Stimulated activated CD4-positive, alpha-beta T cell treated with anti-CD3 and anti-CD28 coated beads, Interleukin-2, amount 100 ng/mL, for 4 hours (primary cell): ENCODE results near the gene SLC25A48.
"Not testable (repeated sequence)": the region's sequence is repeated elsewhere in the genome, so short reads cannot be mapped to it uniquely, and the experiment has no call there.

ENCODE experiments used
- DNase-seq: peaks from one replicate; pipeline ENCODE4 v3.0.0-alpha.2; 2020; ENCODE audit warnings: low read depth

Gene SLC25A48

DNA sequence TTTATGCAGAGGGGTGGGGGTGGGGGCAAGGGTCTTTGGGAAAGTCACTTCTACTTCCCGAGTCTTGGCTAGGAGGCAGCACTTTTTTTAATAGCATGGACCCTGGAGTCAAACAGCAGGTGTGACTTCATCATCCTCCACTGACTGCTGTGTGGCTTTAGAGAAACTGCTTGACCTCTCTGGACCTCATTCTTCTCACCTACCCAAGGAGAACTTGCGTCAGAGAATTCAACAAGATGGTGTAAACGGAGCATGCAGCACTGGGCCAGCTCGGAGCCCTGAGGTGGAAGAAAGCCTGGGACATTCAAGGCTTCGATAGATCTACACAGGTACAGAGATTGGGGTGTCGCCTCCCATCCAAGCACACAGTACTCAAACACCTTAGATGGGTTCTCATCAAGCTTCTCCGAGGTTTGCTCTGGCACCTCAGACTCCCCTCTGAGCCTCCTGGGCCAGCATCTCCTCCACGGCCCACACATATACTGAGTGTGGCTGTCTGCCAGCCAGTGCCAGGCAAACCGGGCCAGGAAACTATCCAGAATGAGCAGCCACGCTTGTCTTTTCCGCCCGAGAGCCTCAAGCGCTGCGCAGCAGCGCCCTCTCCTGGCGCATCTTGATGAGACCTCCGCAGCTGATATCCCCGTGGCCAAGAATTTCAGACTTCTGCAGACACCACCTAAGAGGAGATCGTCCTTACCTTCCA lies 4.6 kb upstream of the SLC25A48 start:
- no peak for DNase-seq

DNA sequence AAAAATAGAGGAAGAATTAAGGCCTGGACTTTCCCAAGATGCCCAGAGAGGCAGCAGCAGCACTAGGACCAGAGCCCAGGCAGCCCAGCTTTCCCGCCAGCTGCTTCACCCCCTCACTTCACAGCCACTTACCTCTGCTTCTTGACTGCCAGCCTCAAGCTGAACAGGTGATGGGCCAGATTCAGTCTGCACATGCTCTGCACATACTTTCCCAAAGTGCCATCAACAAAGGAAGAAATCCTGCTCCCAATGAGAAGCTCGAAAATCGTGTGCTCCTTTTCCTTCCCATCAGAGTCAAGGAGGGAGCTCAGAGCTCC lies 4.1 kb upstream of the SLC25A48 start:
- no peak for DNase-seq

DNA sequence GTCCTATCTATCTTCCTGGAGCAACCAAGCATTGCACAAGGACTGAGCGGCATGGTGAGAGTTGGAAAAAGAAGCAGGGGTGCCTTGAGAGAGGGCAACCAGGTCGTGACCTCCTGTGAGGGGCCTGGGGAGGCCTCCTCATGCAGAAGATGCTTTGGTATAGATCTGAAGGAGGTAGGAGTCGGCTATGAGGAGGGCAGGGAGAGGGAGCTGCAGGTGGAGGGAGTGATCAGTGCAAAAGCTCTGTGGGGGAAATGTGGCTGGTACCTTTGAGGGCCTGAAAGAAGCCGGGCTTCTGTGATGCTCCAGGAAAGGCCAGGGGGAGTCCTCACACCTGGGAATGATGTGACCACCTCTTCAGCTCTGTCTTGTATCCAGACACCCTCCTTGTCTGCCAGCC lies 3.6 kb upstream of the SLC25A48 start:
- DNase-seq = no peak

DNA sequence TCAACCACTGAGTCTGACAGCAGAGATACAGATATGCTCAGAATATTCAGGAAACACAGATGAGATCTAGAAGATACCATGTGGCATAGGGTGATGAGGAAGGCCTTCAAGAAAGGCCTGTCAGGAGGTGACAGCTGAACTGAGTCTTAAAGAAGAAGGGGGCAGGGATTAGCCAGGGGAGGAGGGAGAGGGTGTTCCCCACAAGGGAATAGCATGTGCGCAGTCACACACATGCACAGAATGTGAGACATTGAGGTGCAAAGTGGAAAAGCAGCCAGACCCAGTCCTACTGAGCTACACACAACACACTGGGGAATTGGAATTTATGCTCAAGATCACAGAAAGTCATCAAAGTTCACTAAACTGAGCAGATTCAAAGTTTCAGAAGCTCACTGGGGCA lies 3.0 kb upstream of the SLC25A48 start:
- no peak for DNase-seq

- DNase-seq = no peak
These were observed 2.5 kb upstream of the SLC25A48 start for GRCh38 chr5:135831851-135832555.

DNA sequence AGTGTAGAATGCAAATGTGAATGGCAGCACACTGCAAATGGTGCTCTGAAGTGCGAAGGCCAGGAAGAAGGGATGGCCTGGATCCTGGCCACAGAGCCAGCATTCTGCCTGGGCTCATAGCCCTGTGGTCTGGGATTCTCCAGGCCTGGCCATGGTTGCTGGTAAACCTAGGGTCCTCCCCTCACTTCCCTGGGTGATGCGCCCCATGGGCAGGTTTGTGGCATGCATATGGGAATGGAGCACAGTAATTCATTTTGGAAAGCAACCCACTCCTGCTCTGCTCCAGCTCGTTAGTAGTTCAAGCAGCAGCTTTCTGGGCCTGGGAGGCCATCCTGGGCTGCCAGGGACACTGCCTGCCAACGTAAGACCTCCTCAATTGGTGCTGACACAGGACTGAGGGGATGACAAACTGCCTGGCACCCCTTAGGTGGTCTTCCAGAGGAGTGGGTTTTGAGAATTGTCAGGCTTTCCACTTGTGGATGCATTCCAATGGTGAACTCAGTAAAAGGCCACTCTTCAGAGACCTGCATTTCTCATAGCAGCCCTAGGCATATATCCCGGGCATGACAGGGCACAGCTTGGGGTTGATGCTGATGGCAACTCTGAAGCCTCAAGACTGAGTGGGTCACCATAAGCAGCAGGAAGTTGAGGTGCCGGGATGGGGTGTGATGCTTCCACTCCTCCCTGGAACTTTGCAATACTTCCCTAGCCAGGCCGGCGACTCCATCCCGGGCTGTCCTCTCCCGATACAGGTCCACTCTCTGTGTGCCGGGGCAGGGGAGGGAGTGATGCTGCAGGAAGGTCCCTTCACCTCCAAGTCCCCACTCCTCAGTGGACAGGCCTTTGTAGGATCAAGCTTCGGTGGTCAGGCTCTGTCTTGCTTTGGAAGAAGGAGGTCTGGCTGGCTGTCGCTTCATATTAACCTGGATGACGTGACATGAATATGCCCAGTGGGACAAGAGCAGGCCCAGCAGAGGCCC lies 1.2 kb upstream of the SLC25A48 start:
- no peak for DNase-seq

DNA sequence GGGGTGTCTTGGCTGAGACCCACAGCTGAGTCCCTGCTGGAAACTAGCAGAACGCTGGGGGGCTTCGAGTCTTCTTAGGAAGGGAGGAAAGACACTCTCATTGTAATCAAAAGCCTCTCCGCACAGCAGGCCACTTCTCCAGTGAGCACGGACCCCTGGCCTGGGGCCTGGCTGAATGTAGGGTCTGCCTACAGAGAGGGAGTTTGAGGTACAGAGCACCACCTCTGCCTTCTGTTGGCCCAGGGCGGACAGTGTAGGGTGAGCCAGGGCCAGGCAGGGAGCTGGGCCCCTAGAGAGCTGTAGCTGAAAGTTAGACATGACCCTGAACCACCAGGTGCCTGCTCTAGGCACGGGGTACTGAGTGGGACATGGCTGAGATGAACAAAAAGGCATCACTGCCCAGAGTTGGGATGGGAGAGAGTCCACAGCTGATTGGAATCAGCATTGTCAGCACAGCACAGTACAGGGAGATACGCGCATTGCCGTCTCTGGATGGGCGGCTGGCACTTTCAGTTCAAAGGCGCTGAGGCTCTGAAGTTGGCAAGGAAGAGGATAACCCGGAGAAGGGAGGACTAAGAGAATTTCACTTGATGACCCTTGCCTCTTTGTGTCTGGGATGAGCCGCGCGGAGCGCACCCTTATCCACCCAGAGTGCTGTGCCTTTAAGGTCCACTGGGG lies 363 bp upstream of the SLC25A48 start:
- DNase-seq = no peak

DNA sequence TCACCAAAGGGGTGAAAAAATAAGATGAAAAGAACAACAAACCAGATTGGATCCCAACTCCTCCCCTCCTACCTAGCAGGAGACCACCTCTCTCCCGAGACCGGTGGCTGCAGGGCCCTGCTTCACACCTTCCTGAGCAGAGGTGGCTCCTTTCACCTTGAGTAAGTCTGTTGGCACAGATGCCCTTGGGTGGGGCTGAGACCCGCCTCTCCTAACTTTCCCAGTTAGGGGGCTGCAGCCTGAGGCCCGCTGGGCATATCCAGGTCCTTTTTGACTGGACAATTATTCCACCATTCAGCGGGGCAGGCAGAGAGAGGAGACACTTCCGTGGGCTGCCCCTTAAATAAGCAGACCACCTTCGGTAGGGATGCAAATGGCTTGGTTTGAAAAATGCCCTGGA lies 1.3 kb downstream of the SLC25A48 start:
- DNase-seq = no peak

DNA sequence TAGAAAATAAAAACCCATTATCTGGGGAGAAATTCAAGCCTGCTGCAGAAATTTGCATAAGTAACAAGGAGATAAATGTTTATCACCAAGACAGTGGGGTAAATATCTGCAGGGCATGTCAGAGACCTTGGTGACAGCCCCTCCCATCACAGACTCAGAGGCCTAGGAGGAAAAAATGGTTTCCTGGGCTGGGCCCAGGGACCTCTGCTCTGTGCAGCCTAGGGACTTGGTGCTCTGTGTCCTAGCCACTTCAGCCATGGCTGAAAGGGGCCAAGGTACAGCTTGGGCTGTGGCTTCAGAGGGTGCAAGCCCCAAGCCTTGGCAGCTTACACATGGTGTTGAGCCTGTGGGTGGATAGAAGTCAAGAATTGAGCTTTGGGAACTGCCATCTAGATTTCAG lies 3.9 kb downstream of the SLC25A48 start:
- not testable (repeated sequence) for DNase-seq

GRCh38 chr5:135839566-135839965 lies 5.1 kb downstream of the SLC25A48 start:
- no peak for DNase-seq

GRCh38 chr5:135840959-135841358 lies 6.5 kb downstream of the SLC25A48 start:
- DNase-seq = no peak

DNA sequence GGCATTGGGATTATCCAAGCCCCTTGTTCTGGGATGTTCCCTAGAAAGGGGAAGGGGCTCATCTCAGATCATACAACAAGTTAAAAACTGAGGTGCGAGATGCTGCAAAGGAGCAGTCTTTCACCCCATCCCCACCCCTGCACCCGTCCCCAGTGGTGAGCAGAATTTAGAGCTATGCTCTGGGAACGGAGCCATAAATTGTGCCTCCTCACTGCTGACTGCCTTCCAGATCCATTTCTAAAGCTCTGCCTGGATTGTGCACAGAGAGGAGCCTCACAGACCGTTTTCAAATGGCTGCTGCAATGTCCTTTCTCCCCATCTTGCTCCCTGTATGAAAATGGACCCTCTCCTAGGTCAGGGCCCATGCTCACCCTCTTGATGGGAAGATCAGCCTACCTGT lies 8.3 kb downstream of the SLC25A48 start:
- DNase-seq = no peak

- DNase-seq = no peak
These were observed 9.3 kb downstream of the SLC25A48 start for GRCh38 chr5:135843571-135844337.

DNA sequence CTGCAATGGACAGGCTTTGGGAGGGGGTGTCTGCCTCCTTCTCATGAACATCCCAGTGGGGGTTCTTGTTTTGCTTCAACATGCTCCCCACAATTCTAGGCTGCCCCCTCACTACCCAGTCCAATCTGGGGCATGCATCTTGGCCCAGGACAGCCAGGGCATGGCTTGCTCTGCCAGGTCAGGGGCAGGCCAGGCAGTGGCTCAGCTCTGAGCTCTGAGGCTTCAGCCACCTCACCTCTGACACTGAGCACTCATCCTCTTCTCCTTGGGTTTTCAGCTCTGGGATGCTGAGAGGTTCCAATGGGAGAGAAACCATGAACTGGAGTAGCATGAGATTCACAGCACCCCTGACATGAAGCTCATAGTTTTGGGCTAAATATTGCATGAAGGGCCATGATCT lies 11.8 kb downstream of the SLC25A48 start:
- no peak for DNase-seq

GRCh38 chr5:135847976-135848375 lies 13.5 kb downstream of the SLC25A48 start:
- no peak for DNase-seq

DNA sequence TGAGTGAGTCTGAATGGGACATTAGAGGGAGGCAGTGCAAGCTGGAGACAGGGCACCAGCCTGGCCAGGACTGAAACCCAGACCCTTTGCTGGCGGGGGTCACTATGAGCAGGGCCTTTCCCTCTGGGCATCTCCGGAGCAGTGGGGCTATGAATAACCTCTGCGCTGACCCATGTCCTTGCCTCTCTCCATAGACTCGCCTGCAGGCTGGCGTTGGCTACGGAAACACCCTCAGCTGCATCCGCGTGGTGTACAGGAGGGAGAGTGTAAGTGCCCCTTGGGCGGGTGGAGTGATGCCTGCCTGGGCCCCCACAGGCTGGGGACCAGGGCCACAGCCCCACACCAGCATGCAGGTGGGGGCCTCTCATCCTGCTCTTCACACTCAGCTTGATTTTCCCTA lies 15.8 kb downstream of the SLC25A48 start:
- no peak for DNase-seq

GRCh38 chr5:135850671-135851070 lies 16.2 kb downstream of the SLC25A48 start:
- no peak for DNase-seq

DNA sequence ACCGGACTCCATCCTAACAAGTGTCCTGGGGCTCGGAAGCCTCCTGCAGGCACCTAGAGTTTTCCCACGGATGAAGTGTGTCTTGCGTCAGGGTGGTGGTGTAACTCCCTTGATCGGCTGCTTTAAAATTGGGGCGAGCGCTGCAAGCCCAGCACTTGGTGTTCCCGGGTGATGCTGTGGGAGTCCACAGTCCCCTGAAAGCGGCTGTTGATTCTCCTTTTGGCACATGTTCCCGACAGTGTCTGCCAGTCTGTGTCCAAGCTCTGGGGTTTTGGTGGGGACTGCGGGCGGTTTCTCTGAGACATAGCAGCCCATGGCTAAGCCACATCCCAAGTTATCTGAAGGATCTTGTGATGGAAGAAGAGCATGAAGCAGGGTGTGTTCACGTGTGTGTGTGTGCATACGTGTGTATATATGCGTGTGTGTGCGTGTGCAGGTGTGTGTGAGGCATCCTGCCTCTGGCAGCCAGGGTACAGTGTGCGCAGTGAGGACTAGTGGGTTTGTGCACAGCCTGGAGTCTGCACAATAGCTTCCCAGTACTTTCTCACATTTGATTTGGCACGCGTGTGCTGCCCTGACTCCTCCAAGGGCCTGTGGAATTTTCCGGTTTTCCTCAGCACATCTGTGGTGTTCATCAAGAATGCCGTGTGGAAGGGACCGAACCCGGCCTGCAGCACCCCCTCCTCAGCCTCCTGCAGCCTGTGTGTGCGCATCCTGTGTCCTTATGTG lies 16.9 kb downstream of the SLC25A48 start:
- DNase-seq = no peak

- no peak for DNase-seq
These were observed 17.7 kb downstream of the SLC25A48 start for GRCh38 chr5:135851915-135852845.
